ENCODE measurements around the gene AP1S1. TPM values are rescaled to one million over a fixed set of nuclear protein-coding genes. Genes with fewer than 3 reads are reported as not detected.

The AP1S1 gene
- total RNA-seq, 3 donors from 2014 or later = 32.3 to 83.6 (median 63.9) TPM

GRCh38 chr7:101121991-101122932, 32.0 kb upstream of the AP1S1 start:
- Histone ChIP-seq H3K4me1 (ENCODE audit: low read depth) (no peaks in the 10 kb centered on the region), H3K36me3 (ENCODE audit: low read depth) (no peaks in the 10 kb centered on the region), H3K9me3 (no peaks in the 10 kb centered on the region), H3K4me3 (no peak overlapping the region)
- DNase-seq (peak; percentile 41 to 60 (median 54)), ATAC-seq (peak; percentile 65)
- intact Hi-C loops (cut with DNase I, micrococcal nuclease) = no loop called here
- TF ChIP-seq CTCF (IDR thresholded peaks at IDR 0.05) = no peak

DNA sequence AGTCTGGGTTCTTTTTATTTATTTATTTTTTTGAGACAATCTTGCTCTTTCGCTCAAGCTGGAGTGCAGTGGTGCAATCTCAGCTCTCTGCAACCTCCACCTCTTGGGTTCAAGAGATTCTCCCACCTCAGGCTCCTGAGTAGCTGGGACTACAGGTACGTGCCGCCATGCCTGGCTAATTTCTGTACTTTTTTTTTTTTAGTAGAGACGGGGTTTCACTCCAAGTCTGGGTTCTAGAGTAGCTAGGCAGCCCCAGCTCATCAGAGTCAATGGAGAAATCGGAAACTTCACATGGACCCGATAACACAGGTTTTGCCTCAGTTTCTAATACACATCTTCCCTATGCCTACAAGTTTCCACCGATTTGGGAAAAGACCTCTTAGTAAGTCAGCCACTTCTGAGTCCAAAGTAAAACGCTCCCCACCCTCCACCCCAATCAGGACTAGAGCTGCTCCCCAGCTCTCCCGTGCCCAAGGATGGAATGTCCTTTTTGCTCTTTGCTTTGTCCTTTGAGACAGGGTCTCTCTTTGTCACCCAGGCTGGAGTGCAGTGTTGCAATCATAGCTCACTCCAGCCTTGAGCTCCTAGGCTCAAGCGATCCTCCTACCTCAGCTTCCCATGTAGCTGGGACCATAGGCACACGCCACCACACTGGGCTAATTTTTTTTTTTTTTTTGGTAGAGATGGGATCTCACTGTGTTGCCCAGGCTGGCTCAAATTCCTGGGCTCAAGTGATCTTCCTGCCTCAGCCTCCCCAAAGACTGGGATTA, 31.2 kb upstream of the AP1S1 start:
- H3K9me3 ChIP-seq = no peaks in the 10 kb centered on the region
- no peak overlapping the region for H3K4me3 ChIP-seq
- no peak for DNase-seq
- no peak for ATAC-seq
- intact Hi-C loops (cut with DNase I, micrococcal nuclease) = no loop called here
- H3K36me3 ChIP-seq (ENCODE audit: low read depth) = no peaks in the 10 kb centered on the region
- H3K4me1 ChIP-seq (ENCODE audit: low read depth) = no peaks in the 10 kb centered on the region
- no peak for TF ChIP-seq CTCF (IDR thresholded peaks at IDR 0.05)

- Histone ChIP-seq H3K4me3 (no peak overlapping the region), H3K4me1 (ENCODE audit: low read depth) (no peaks in the 10 kb centered on the region), H3K9me3 (no peaks in the 10 kb centered on the region), H3K36me3 (ENCODE audit: low read depth) (no peaks in the 10 kb centered on the region)
- DNase-seq (no peak), ATAC-seq (no peak)
- intact Hi-C loops (cut with DNase I, micrococcal nuclease) = no loop called here
- no peak for TF ChIP-seq CTCF (IDR thresholded peaks at IDR 0.05)
Measured at GRCh38 chr7:101123703-101124068, 30.6 kb upstream of the AP1S1 start.

DNA sequence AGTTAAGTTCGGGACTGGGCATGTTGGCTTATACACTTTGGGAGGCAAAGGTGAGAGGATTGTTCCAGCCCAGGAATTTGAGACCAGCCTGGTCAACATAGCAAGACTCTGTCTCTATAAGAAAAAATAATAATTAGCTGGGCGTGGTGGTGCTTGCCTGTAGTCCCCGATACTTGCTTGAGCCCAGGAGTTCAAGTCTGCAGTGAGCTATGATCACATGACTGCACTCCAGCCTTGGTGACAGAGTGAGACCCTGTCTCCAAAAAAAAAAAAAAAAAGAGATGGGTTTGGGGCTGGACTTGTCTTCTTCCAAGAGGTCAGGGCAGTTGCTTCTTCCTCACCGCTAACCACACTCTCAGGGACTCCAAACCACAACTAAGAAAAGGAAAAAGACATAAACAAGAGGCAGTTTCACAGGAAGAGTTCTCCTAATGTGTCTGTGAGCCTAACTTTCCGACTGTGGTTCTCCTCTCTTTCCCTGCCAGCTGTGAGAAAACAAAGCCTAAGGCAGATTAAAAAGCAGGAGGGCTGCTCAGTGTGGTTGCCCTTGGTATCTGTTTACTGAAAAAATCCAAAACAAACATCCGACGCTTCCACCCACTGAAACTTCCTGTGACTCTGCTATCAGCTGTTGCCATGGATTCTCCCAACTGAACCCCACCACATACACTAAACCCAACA, 29.8 kb upstream of the AP1S1 start:
- intact Hi-C loops (cut with DNase I, micrococcal nuclease) = no loop called here
- H3K36me3 ChIP-seq (ENCODE audit: low read depth) = no peaks in the 10 kb centered on the region
- H3K4me1 ChIP-seq (ENCODE audit: low read depth) = no peaks in the 10 kb centered on the region
- H3K4me3 ChIP-seq = no peak overlapping the region
- no peak for ATAC-seq
- DNase-seq = no peak
- H3K9me3 ChIP-seq = no peaks in the 10 kb centered on the region
- TF ChIP-seq CTCF (IDR thresholded peaks at IDR 0.05) = no peak

GRCh38 chr7:101125989-101126650, 28.2 kb upstream of the AP1S1 start:
- ATAC-seq = peak; percentile 19
- H3K4me3 ChIP-seq = no peak overlapping the region
- H3K4me1 ChIP-seq (ENCODE audit: low read depth) = no peaks in the 10 kb centered on the region
- H3K36me3 ChIP-seq (ENCODE audit: low read depth) = no peaks in the 10 kb centered on the region
- intact Hi-C loops (cut with DNase I, micrococcal nuclease) = no loop called here
- TF ChIP-seq CTCF (IDR thresholded peaks at IDR 0.05) = no peak
- H3K9me3 ChIP-seq = no peaks in the 10 kb centered on the region
- DNase-seq = peak; percentile 42 to 61 (median 59)

Data from mucosa of descending colon (tissue), 3 donors.